GM12891 (cell line): ENCODE results near the gene MRTFB.

ENCODE experiments used
- DNase-seq: peaks from one replicate; pipeline ENCODE4 v3.0.0; 2011; ENCODE audit warnings: low spot score; ENCODE audit not compliant: insufficient read length
- FAIRE-seq: peaks from 2 replicates; lab custom pipeline; 2011; peaks lifted over from hg19 to GRCh38; lab: Jason Lieb, UNC
- PAX5 ChIP-seq: IDR thresholded peaks from 2 replicates; pipeline ENCODE4 v1.6.1; 2011; ENCODE audit warnings: low read length, moderate library complexity, mild to moderate bottlenecking; ENCODE audit not compliant: insufficient read depth, severe bottlenecking
- POLR2A ChIP-seq: IDR thresholded peaks from 2 replicates; pipeline ENCODE4 v1.6.1; 2011; ENCODE audit warnings: low read depth, low read length, control low read depth
- POLR2AphosphoS5 ChIP-seq: IDR thresholded peaks from 2 replicates; pipeline ENCODE4 v1.6.1; 2011; ENCODE audit warnings: low read depth, low read length, control low read depth
- POU2F2 ChIP-seq: IDR thresholded peaks from 2 replicates; pipeline ENCODE4 v1.6.1; 2011; ENCODE audit warnings: low read depth, mild to moderate bottlenecking, control low read depth, low read length, moderate library complexity
- SPI1 ChIP-seq: IDR thresholded peaks from 2 replicates; pipeline ENCODE4 v1.6.1; 2011; ENCODE audit warnings: low read depth, low read length, control low read depth
- TAF1 ChIP-seq: IDR thresholded peaks from 2 replicates; pipeline ENCODE4 v1.6.1; 2011; ENCODE audit warnings: low read depth, low read length, control low read depth

MRTFB gene

DNA sequence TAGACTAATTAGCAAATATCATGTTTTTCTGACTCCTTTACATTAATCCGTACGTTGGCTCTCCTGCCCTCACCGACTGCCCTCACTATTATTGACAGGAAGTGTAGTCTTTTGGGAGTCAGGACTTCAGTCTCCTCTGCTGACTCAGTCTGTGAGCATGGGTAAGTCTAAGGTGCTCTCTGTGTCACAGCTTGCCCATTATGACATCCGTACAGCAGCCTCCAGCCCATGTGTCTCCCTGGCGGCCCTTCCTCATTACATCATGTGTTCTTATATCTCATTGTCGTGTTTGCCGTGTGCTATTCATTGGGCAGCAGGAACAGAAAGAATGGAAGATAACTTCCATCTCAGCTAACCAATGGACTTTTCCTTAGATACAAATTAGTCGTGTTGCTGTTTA lies 77.5 kb downstream of the MRTFB start:
- FAIRE-seq (no peak), DNase-seq (no peak)
- no peak for TF ChIP-seq SPI1
- TF ChIP-seq POLR2AphosphoS5, result no peak
- no peak for TF ChIP-seq TAF1
- no peak for TF ChIP-seq POLR2A
- TF ChIP-seq POU2F2, result no peak
- no peak for TF ChIP-seq PAX5

GRCh38 chr16:14150796-14151195 lies 79.7 kb downstream of the MRTFB start:
- TF ChIP-seq POLR2A (no peak), TAF1 (no peak), POU2F2 (no peak), SPI1 (no peak), POLR2AphosphoS5 (no peak), PAX5 (no peak)
- FAIRE-seq (no peak), DNase-seq (no peak)

DNA sequence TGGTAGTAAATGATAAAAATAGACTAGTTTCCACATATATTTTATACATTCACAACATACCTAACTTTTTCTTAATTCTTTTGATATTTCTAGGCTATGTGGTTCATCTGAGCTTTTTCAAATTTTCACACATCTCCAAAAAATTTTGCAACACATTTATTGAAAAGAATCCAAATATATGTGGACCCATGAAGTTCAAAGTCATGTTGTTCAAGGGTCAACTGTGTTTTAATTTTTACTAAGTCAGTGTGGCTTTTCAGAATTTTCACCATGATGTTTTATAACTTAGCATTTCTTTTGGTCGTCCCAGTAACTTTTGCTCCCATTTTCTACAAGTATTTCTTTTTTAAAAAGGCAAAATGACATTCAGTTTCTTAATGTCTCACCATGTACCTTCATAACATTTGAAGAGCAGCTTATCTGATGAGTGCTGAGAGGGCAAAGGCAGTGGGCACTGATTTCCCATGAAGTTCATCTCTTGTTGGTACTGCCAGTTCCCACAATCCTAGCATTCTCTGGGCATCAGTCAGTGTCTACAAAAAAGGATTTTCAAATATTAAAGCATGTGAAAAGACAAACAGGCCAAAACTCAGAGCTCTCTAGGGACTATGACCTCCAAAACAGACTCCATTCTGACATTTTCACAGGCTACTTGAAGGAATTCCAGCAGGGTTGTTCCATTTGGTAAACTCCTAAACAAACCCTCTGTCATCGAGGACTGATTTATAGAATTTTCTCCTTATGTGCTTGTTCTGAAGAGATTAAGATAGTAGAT lies 80.3 kb downstream of the MRTFB start:
- TF ChIP-seq POLR2A (no peak), PAX5 (no peak), SPI1 (no peak), POLR2AphosphoS5 (no peak), TAF1 (no peak), POU2F2 (no peak)
- no peak for FAIRE-seq
- DNase-seq, result no peak

DNA sequence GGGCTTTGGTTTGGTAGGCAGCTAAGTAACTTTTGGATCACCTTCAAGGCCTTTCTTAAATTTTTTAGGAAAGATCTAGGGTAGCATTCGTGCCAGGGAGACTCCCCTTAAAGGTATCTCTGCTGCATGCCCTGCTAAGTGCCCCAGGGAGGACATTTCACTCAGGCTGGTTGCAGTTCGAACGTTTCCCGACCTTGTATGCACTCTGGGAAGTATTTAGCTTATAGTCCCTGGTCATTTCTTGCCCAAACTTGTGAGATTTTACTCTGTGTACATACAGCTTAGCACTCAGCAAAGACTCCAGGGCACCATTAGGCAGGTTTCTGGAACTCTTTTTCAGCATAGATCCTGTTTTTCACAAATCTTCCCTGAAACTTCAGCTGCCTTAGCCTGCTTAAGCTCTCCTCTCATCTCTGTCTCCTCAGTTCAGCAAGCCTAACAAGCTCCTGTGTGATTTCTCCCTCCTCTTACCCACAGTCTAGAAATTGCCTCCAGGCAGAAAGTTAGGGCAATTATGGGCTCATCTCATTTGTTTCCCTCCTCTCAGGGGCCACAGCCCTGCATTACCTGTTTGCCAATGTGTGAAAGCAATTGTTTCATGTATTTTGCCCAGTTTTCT lies 84.6 kb downstream of the MRTFB start:
- no peak for DNase-seq
- no peak for FAIRE-seq
- TF ChIP-seq POU2F2 (no peak), TAF1 (no peak), PAX5 (no peak), POLR2AphosphoS5 (no peak), POLR2A (no peak), SPI1 (no peak)

- no peak for DNase-seq
- no peak for TF ChIP-seq POU2F2
- TF ChIP-seq TAF1, result no peak
- no peak for TF ChIP-seq SPI1
- no peak for TF ChIP-seq POLR2AphosphoS5
- no peak for TF ChIP-seq POLR2A
- no peak for TF ChIP-seq PAX5
- FAIRE-seq, result no peak
These were observed 94.0 kb downstream of the MRTFB start for GRCh38 chr16:14164916-14165662.

GRCh38 chr16:14168146-14168545 lies 97.0 kb downstream of the MRTFB start:
- TF ChIP-seq PAX5 (no peak), SPI1 (no peak), TAF1 (no peak), POLR2A (no peak), POLR2AphosphoS5 (no peak), POU2F2 (no peak)
- no peak for DNase-seq
- no peak for FAIRE-seq

DNA sequence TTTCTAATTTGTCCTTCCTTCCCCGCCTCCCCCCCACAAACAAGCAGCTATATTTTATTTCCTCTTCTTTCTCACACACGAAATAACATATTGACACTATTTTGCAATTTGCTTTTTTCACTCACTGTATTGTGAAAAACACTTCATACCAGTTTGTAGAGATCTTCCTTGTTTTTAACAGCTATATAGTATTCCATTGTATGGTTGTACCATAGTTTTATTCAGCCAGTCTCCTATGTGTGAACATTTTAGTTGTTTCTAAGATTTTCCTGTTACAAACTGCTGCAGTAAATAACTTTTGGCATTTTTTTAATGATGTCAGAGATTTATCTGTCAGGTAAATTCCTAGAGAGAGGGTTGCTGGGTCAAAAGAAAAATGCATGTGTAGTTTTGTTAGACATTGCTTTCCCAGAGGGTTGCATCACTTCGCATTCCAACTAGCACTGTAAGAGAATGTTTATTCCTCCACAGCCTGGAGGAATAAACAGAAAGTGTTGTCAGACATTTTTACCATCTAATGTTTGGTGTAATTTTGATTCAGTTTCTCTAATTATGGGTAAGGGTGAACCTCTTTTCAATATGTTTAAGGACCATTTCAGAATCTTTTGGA lies 101.2 kb downstream of the MRTFB start:
- FAIRE-seq, result no peak
- DNase-seq, result no peak
- no peak for TF ChIP-seq SPI1
- no peak for TF ChIP-seq POLR2A
- no peak for TF ChIP-seq TAF1
- no peak for TF ChIP-seq POU2F2
- TF ChIP-seq PAX5, result no peak
- TF ChIP-seq POLR2AphosphoS5, result no peak

DNA sequence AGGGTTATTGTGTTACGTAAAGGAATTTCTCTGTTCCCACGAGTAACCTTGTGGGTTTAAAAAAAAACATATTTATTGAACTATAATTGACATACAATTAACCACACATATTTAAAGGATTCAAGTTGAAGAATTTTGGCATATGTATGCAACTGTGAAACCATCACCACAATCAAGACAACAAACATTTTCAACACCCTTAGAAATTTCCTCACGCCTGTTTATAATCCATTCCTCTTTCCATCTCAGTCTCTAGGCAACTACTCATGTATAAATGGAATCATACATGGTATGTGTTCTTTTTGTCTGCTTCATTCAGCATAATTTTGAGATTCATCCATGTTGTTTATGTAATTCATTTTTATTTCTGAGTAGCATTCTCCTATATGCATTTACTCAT lies 104.0 kb downstream of the MRTFB start:
- no peak for DNase-seq
- no peak for FAIRE-seq

More for the DNA sequence above, 104.0 kb downstream of the MRTFB start:
- TF ChIP-seq POLR2A (no peak), POLR2AphosphoS5 (no peak), SPI1 (no peak), PAX5 (no peak), POU2F2 (no peak), TAF1 (no peak)
